Fibroblast of lung (primary cell): Measurements from ENCODE around the gene C6orf47.

Experiments used
- CTCF ChIP-seq, 2 donors: IDR thresholded peaks in 1 of 2; conservative IDR thresholded peaks in 1 of 2; 1 replicate in 1 of 2; 2 replicates in 1 of 2; pipeline ENCODE4 v1.5.1; 2011 to 2012; ENCODE audit warnings: low read length in 2 of 2, control low read depth in 1 of 2, inconsistent platforms in 1 of 2, low read depth in 1 of 2, mild to moderate bottlenecking in 1 of 2
- EZH2 ChIP-seq: IDR thresholded peaks from 2 replicates; pipeline ENCODE4 v1.5.1; 2012; ENCODE audit warnings: low read length, control low read depth, mild to moderate bottlenecking; ENCODE audit errors: missing control alignments

GRCh38 chr6:31680226-31681134 is 19.9 kb upstream of the C6orf47 start, which contains the start of gene LY6G5C:
- TF ChIP-seq CTCF (conservative IDR thresholded peaks at IDR 0.05 in 1 of 2, IDR thresholded peaks at IDR 0.05 in 1 of 2; ENCODE audit: low read depth in 1 of 2, low read length in 2 of 2), result peak; percentile 61 to 76
- TF ChIP-seq EZH2, result no peak
